GM18520 (cell line): ENCODE measurements around the gene KANSL3.
A peak's percentile ranks its signal among the peaks of the same experiment; 100 is the strongest.
"Not testable (repeated sequence)": the region's sequence is repeated elsewhere in the genome, so short reads cannot be mapped to it uniquely, and the experiment has no call there.

Experiments
- ATAC-seq: cut with Tn5 transposase; IDR thresholded peaks from one replicate; pipeline ENCODE4 v1.9.1; 2021; ENCODE audit not compliant: unreplicated experiment

KANSL3 gene

GRCh38 chr2:96655526-96655925 is 17.4 kb upstream of the KANSL3 start:
- ATAC-seq, result no peak

- ATAC-seq, result not testable (repeated sequence)
Measured at GRCh38 chr2:96654791-96655190, 16.7 kb upstream of the KANSL3 start.

- no peak for ATAC-seq
Measured at GRCh38 chr2:96651793-96652192, 13.7 kb upstream of the KANSL3 start.

- ATAC-seq, result no peak
Measured at GRCh38 chr2:96649342-96649741, 11.2 kb upstream of the KANSL3 start.

GRCh38 chr2:96648306-96648930 is 10.3 kb upstream of the KANSL3 start:
- ATAC-seq, result no peak

- no peak for ATAC-seq
Measured at GRCh38 chr2:96647681-96648080, 9.6 kb upstream of the KANSL3 start.

- no peak for ATAC-seq
Measured at GRCh38 chr2:96642564-96643360, 4.7 kb upstream of the KANSL3 start, which contains the start of gene FER1L5. Gene FER1L5, plus strand, starts transcription at chr2:96642764. Its CDS starts 73 bp downstream, at chr2:96642837.

GRCh38 chr2:96637385-96638143 is 548 bp downstream of the KANSL3 start:
- peak; percentile 49 for ATAC-seq

- ATAC-seq, result no peak
Measured at GRCh38 chr2:96636551-96637171, 1.5 kb downstream of the KANSL3 start.

- ATAC-seq, result no peak
Measured at GRCh38 chr2:96633641-96634040, 4.5 kb downstream of the KANSL3 start.

- no peak for ATAC-seq
Measured at GRCh38 chr2:96631804-96632435, 6.2 kb downstream of the KANSL3 start.

GRCh38 chr2:96626553-96626942 is 11.6 kb downstream of the KANSL3 start:
- no peak for ATAC-seq

- ATAC-seq, result no peak
Measured at GRCh38 chr2:96625571-96626552, 12.2 kb downstream of the KANSL3 start.

- no peak for ATAC-seq
Measured at GRCh38 chr2:96623116-96623515, 15.0 kb downstream of the KANSL3 start.

GRCh38 chr2:96622544-96622943 is 15.6 kb downstream of the KANSL3 start:
- ATAC-seq, result no peak

- ATAC-seq, result no peak
Measured at GRCh38 chr2:96618596-96619283, 19.4 kb downstream of the KANSL3 start.

- ATAC-seq, result no peak
Measured at GRCh38 chr2:96617012-96617411, 21.1 kb downstream of the KANSL3 start.

GRCh38 chr2:96616535-96616934 is 21.6 kb downstream of the KANSL3 start:
- no peak for ATAC-seq

GRCh38 chr2:96616128-96616527 is 22.0 kb downstream of the KANSL3 start:
- no peak for ATAC-seq
